KMS-11 (cell line): ENCODE data around the gene OTX2.

Source experiments
- H2AFZ ChIP-seq: fragments of 200-600 bp; sonication (generic); 2 replicates; pipeline ENCODE4 v1.6.1; 2016; ENCODE audit warnings: antibody characterized with exemption, mixed run types, low read depth
- H3K27ac ChIP-seq: fragments of 200-600 bp; sonication (generic); 2 replicates; pipeline ENCODE4 v1.6.1; 2016; ENCODE audit warnings: mild to moderate bottlenecking, mixed run types
- H3K27me3 ChIP-seq: fragments of 200-600 bp; sonication (generic); 2 replicates; pipeline ENCODE4 v1.6.1; 2017; ENCODE audit warnings: mild to moderate bottlenecking, low read depth, mixed run types, moderate library complexity; ENCODE audit not compliant: insufficient read depth
- H3K36me3 ChIP-seq: fragments of 200-600 bp; sonication (generic); 2 replicates; pipeline ENCODE4 v1.6.1; 2017; ENCODE audit warnings: mild to moderate bottlenecking, mixed run types; ENCODE audit not compliant: insufficient read depth
- H3K4me1 ChIP-seq: fragments of 200-600 bp; sonication (generic); 2 replicates; pipeline ENCODE4 v1.6.1; 2016; ENCODE audit warnings: mild to moderate bottlenecking, low read depth, mixed run types; ENCODE audit not compliant: poor library complexity, severe bottlenecking
- H3K4me2 ChIP-seq: fragments of 200-600 bp; sonication (generic); 2 replicates; pipeline ENCODE4 v1.7.0; 2016; ENCODE audit warnings: mild to moderate bottlenecking, mixed run types
- H3K4me3 ChIP-seq: fragments of 200-600 bp; sonication (generic); IDR thresholded peaks from 2 replicates; pipeline ENCODE4 v1.6.1; 2017; ENCODE audit warnings: low read depth, low read length, mixed read lengths; ENCODE audit not compliant: insufficient read depth
- H3K79me2 ChIP-seq: fragments of 200-600 bp; sonication (generic); 2 replicates; pipeline ENCODE4 v1.6.1; 2016; ENCODE audit warnings: low read depth, mixed run types; ENCODE audit not compliant: insufficient read depth
- H3K9ac ChIP-seq: fragments of 200-600 bp; sonication (generic); 2 replicates; pipeline ENCODE4 v1.6.1; 2016; ENCODE audit warnings: mild to moderate bottlenecking, mixed run types
- H4K20me1 ChIP-seq: fragments of 200-600 bp; sonication (generic); 2 replicates; pipeline ENCODE4 v1.6.1; 2016; ENCODE audit warnings: mild to moderate bottlenecking, mixed run types; ENCODE audit not compliant: insufficient read depth
- CTCF ChIP-seq: fragments of 200-600 bp; sonication (generic); conservative IDR thresholded peaks from 2 replicates; pipeline ENCODE4 v1.6.1; 2017; ENCODE audit warnings: low read depth, mild to moderate bottlenecking, antibody characterized with exemption, low read length, moderate library complexity, mixed read lengths

OTX2 gene

GRCh38 chr14:56760164-56760914 lies 49.9 kb downstream of the OTX2 start:
- TF ChIP-seq CTCF, result no peak
- Histone ChIP-seq H3K4me1 (no peaks in the 10 kb centered on the region), H3K9ac (no peak overlapping the region), H3K27me3 (no peaks in the 10 kb centered on the region), H3K36me3 (no peaks in the 10 kb centered on the region), H2AFZ (no peak overlapping the region), H3K4me2 (no peak overlapping the region), H3K4me3 (no peak overlapping the region), H3K79me2 (no peaks in the 10 kb centered on the region), H4K20me1 (no peaks in the 10 kb centered on the region), H3K27ac (no peak overlapping the region)

GRCh38 chr14:56759633-56760032 lies 50.6 kb downstream of the OTX2 start:
- H3K4me2 ChIP-seq, result no peak overlapping the region
- no peak overlapping the region for H3K27ac ChIP-seq
- TF ChIP-seq CTCF, result no peak
- no peak overlapping the region for H3K4me3 ChIP-seq
- H3K36me3 ChIP-seq, result no peaks in the 10 kb centered on the region
- no peak overlapping the region for H3K9ac ChIP-seq
- no peak overlapping the region for H2AFZ ChIP-seq
- no peaks in the 10 kb centered on the region for H3K4me1 ChIP-seq
- H4K20me1 ChIP-seq, result no peaks in the 10 kb centered on the region
- no peaks in the 10 kb centered on the region for H3K79me2 ChIP-seq
- H3K27me3 ChIP-seq, result no peaks in the 10 kb centered on the region

- H3K36me3 ChIP-seq, result no peaks in the 10 kb centered on the region
- no peaks in the 10 kb centered on the region for H3K27me3 ChIP-seq
- no peaks in the 10 kb centered on the region for H3K4me1 ChIP-seq
- H3K9ac ChIP-seq, result no peak overlapping the region
- H3K4me2 ChIP-seq, result no peak overlapping the region
- no peak for TF ChIP-seq CTCF
- H3K4me3 ChIP-seq, result no peak overlapping the region
- H3K79me2 ChIP-seq, result no peaks in the 10 kb centered on the region
- H3K27ac ChIP-seq, result no peak overlapping the region
- H4K20me1 ChIP-seq, result no peaks in the 10 kb centered on the region
- no peak overlapping the region for H2AFZ ChIP-seq
Observed at GRCh38 chr14:56759094-56759493, 51.2 kb downstream of the OTX2 start.

GRCh38 chr14:56754921-56755320 lies 55.4 kb downstream of the OTX2 start:
- Histone ChIP-seq H3K79me2 (no peaks in the 10 kb centered on the region), H3K27me3 (no peaks in the 10 kb centered on the region), H3K4me3 (no peak overlapping the region), H3K4me2 (no peak overlapping the region), H2AFZ (no peak overlapping the region), H4K20me1 (no peaks in the 10 kb centered on the region), H3K4me1 (no peaks in the 10 kb centered on the region), H3K27ac (no peak overlapping the region), H3K36me3 (no peaks in the 10 kb centered on the region), H3K9ac (no peak overlapping the region)
- TF ChIP-seq CTCF, result no peak
